Keratinocyte (primary cell): ENCODE data around the gene SBNO2.

Source experiments
- EZH2 ChIP-seq: IDR thresholded peaks from one replicate; pipeline ENCODE4 v1.6.1; 2012; ENCODE audit warnings: inconsistent platforms, mild to moderate bottlenecking, low read length, moderate library complexity
- TF ChIP-seq, protein P1 (sequence below), 3 experiments: IDR thresholded peaks in 1 of 3; conservative IDR thresholded peaks in 1 of 3; optimal IDR thresholded peaks in 1 of 3; 2 replicates in 2 of 3; 3 replicates in 1 of 3; pipeline versions ENCODE3 to v1.5.1; 2011; ENCODE audit warnings: low read length in 3 of 3, mild to moderate bottlenecking in 3 of 3, moderate library complexity in 2 of 3, control low read depth in 1 of 3, inconsistent platforms in 1 of 3; ENCODE audit not compliant: insufficient read depth in 2 of 3; ENCODE audit errors: extremely low read depth in 1 of 3

DNA sequence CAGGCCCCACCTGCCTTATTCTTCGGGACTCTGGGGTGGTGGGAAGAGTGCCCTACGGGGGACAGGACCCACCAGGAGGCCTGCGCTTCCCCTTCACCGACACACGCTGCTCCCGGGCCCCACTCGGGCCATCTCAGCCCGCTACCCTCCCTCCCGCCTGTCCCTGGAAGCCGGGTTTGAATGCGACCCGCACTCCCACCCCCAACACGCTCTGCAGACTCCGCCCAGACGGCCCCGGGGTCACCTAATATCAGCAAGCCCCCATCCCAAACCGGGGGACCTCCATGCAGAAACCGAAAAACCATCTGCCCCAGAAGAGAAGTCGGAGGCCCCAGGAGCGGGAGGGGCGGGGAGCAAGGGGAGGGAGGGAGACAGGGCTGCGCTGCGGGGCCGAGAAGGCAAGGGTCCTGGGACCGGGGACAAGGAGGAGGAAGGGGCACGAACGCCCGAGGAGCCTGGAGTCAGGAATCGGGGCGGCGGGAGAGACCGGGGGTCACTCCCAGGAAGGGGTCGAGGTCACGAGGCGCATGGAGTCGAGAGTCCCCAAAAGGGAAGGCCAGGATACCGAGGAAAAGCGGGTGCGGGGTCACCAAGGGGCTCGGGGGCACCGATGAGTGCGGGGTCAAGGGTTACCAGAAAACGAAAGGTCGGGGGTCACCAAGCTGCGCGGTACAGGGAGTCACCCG lies 766 bp downstream of the SBNO2 start:
- TF ChIP-seq, protein P1, sequence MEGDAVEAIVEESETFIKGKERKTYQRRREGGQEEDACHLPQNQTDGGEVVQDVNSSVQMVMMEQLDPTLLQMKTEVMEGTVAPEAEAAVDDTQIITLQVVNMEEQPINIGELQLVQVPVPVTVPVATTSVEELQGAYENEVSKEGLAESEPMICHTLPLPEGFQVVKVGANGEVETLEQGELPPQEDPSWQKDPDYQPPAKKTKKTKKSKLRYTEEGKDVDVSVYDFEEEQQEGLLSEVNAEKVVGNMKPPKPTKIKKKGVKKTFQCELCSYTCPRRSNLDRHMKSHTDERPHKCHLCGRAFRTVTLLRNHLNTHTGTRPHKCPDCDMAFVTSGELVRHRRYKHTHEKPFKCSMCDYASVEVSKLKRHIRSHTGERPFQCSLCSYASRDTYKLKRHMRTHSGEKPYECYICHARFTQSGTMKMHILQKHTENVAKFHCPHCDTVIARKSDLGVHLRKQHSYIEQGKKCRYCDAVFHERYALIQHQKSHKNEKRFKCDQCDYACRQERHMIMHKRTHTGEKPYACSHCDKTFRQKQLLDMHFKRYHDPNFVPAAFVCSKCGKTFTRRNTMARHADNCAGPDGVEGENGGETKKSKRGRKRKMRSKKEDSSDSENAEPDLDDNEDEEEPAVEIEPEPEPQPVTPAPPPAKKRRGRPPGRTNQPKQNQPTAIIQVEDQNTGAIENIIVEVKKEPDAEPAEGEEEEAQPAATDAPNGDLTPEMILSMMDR (optimal IDR thresholded peaks at IDR 0.05 in 1 of 3, IDR thresholded peaks at IDR 0.05 in 1 of 3, conservative IDR thresholded peaks at IDR 0.05 in 1 of 3; ENCODE audit: extremely low read depth in 1 of 3, insufficient read depth in 2 of 3, low read length in 3 of 3), result no peak
- no peak for TF ChIP-seq EZH2
